WTC11 (cell line): Measurements from ENCODE around the gene PITPNC1. TPM values are rescaled to one million over a fixed set of nuclear protein-coding genes. Genes with fewer than 3 reads are reported as not detected.
"Not testable (repeated sequence)": the region's sequence is repeated elsewhere in the genome, so short reads cannot be mapped to it uniquely, and the experiment has no call there.

Experiments used
- ATAC-seq: fragments of 200-7000 bp; cut with Tn5 transposase; 2 replicates; pipeline ENCODE4 v1.10.0; 2021; ENCODE audit warnings: mild to moderate bottlenecking, moderate library complexity
- CTCF ChIA-PET: fragments of 300-600 bp; sonication (Branson Sonifier 250); formaldehyde crosslinking; loops from one replicate; lab custom pipeline; 2021; ENCODE audit warnings: antibody characterized with exemption; lab: Charles Lee
- POLR2A ChIA-PET: fragments of 350-600 bp; sonication (Branson Sonifier 250); formaldehyde crosslinking; loops from one replicate; lab custom pipeline; 2021; ENCODE audit warnings: antibody characterized with exemption; lab: Charles Lee
- DNase-seq: peaks from one replicate; pipeline ENCODE4 v3.0.0; 2021; ENCODE audit warnings: low spot score
- H3K27ac Mint-ChIP-seq: 2 replicates; pipeline ENCODE4 v1.8.0; 2021; ENCODE audit warnings: mixed read lengths
- H3K27me3 Mint-ChIP-seq: 2 replicates; pipeline ENCODE4 v1.8.0; 2021; ENCODE audit warnings: low read depth, mild to moderate bottlenecking, moderate library complexity, mixed read lengths
- H3K36me3 Mint-ChIP-seq: 2 replicates; pipeline ENCODE4 v1.8.0; 2021; ENCODE audit warnings: mixed read lengths
- H3K4me1 Mint-ChIP-seq: 2 replicates; pipeline ENCODE4 v1.8.0; 2022; ENCODE audit warnings: mixed read lengths
- H3K4me3 Mint-ChIP-seq: 2 replicates; pipeline ENCODE4 v1.8.0; 2021; ENCODE audit warnings: mild to moderate bottlenecking, moderate library complexity, mixed read lengths
- H3K9me3 Mint-ChIP-seq: 2 replicates; pipeline ENCODE4 v1.8.0; 2021; ENCODE audit warnings: mixed read lengths
- CBFB ChIP-seq: sonication (generic); formaldehyde crosslinking; IDR thresholded peaks from 2 replicates; pipeline ENCODE4 v1.8.1; 2022; ENCODE audit warnings: mild to moderate bottlenecking, low read depth, missing genetic modification reagents
- GABPB1 ChIP-seq: sonication (generic); formaldehyde crosslinking; IDR thresholded peaks from 2 replicates; pipeline ENCODE4 v1.8.1; 2023; ENCODE audit warnings: mild to moderate bottlenecking, missing genetic modification reagents
- HMGA2 ChIP-seq: fragments of 250-450 bp; sonication (Bioruptor Pico); IDR thresholded peaks from 2 replicates; pipeline ENCODE4 v1.4.0; 2021; ENCODE audit warnings: mild to moderate bottlenecking, moderate library complexity
- IRF2 ChIP-seq: sonication (generic); formaldehyde crosslinking; IDR thresholded peaks from 2 replicates; pipeline ENCODE4 v1.8.0; 2022; ENCODE audit warnings: low read depth, missing genetic modification reagents, borderline replicate concordance
- NFE2L1 ChIP-seq: sonication (generic); formaldehyde crosslinking; IDR thresholded peaks from 2 replicates; pipeline ENCODE4 v1.8.1; 2023; ENCODE audit warnings: missing genetic modification reagents
- NFYB ChIP-seq: sonication (generic); formaldehyde crosslinking; conservative IDR thresholded peaks from 2 replicates; pipeline ENCODE4 v1.8.0; 2022; ENCODE audit warnings: low read depth, missing genetic modification reagents
- PRRX2 ChIP-seq: fragments of 250-450 bp; sonication (Bioruptor Pico); IDR thresholded peaks from 2 replicates; pipeline ENCODE4 v1.8.0; 2021; ENCODE audit warnings: mild to moderate bottlenecking
- RORB ChIP-seq: fragments of 250-450 bp; sonication (Bioruptor Pico); IDR thresholded peaks from 2 replicates; pipeline ENCODE4 v1.9.0; 2021; ENCODE audit warnings: mild to moderate bottlenecking
- SP1 ChIP-seq: sonication (generic); formaldehyde crosslinking; conservative IDR thresholded peaks from 2 replicates; pipeline ENCODE4 v1.8.1; 2022; ENCODE audit warnings: missing genetic modification reagents
- TP53 ChIP-seq: sonication (generic); formaldehyde crosslinking; IDR thresholded peaks from 2 replicates; pipeline ENCODE4 v1.8.1; 2023; ENCODE audit warnings: mild to moderate bottlenecking, missing genetic modification reagents
- ZNF121 ChIP-seq: sonication (generic); formaldehyde crosslinking; IDR thresholded peaks from 2 replicates; pipeline ENCODE4 v1.8.0; 2023; ENCODE audit warnings: missing genetic modification reagents
- total RNA-seq: library from RNA; stranded (reverse); gene quantifications from 3 replicates; pipeline ENCODE4 v1.2.3, GENCODE V29; 2021
- TF ChIP-seq, protein P1 (sequence below): sonication (generic); formaldehyde crosslinking; IDR thresholded peaks from 2 replicates; pipeline ENCODE4 v1.8.1; 2023; ENCODE audit warnings: mild to moderate bottlenecking, missing genetic modification reagents, moderate library complexity
- TF ChIP-seq, protein P2 (sequence below): sonication (generic); formaldehyde crosslinking; IDR thresholded peaks from 2 replicates; pipeline ENCODE4 v1.8.1; 2023; ENCODE audit warnings: mild to moderate bottlenecking, missing genetic modification reagents, moderate library complexity
- TF ChIP-seq, protein P3 (sequence below): sonication (generic); formaldehyde crosslinking; IDR thresholded peaks from 2 replicates; pipeline ENCODE4 v1.8.0; 2022; ENCODE audit warnings: mild to moderate bottlenecking, missing genetic modification reagents
- TF ChIP-seq, protein P4 (sequence below): fragments of 250-450 bp; sonication (Bioruptor Pico); IDR thresholded peaks from 2 replicates; pipeline ENCODE4 v1.9.0; 2021; ENCODE audit warnings: mild to moderate bottlenecking, borderline replicate concordance
- TF ChIP-seq, protein P5 (sequence below): sonication (generic); formaldehyde crosslinking; IDR thresholded peaks from 2 replicates; pipeline ENCODE4 v1.8.0; 2022; ENCODE audit warnings: mild to moderate bottlenecking, missing genetic modification reagents
- TF ChIP-seq, protein P6 (sequence below): sonication (generic); formaldehyde crosslinking; conservative IDR thresholded peaks from 2 replicates; pipeline ENCODE4 v1.8.1; 2022; ENCODE audit warnings: mild to moderate bottlenecking, missing genetic modification reagents

The PITPNC1 gene
- total RNA-seq, 1 experiment from 2014 or later, result 39.8 TPM

DNA sequence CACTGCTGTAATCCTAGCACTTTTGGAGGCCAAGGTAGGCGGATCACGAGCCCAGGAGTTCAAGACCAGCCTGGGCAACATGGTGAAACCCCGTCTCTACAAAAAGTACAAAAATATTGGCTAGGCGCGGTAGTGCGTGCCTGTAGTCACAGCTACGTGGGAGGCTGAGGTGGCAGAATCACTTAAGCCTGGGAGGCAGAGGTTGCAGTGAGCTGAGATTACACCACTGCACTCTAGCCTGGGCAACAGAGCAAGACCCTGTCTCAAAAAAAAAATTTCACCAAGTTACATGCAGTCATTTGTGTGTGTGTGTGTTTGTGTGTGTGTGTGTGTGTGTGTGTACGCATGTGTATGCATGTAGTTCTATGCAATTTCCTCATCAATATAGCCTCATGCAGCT, 325.8 kb downstream of the PITPNC1 start:
- H3K36me3 Mint-ChIP-seq, DNase-seq, H3K4me1 Mint-ChIP-seq, H3K27ac Mint-ChIP-seq: not testable (repeated sequence)
- peak; percentile 79 for TF ChIP-seq ZNF121 (CRISPR knock-in tag)
- TF ChIP-seq, all 79 proteins: peak for 1; not testable (repeated sequence) for 78
- ATAC-seq, H3K27me3 Mint-ChIP-seq, CTCF ChIA-PET, H3K9me3 Mint-ChIP-seq, H3K4me3 Mint-ChIP-seq, POLR2A ChIA-PET: not testable (repeated sequence)

DNA sequence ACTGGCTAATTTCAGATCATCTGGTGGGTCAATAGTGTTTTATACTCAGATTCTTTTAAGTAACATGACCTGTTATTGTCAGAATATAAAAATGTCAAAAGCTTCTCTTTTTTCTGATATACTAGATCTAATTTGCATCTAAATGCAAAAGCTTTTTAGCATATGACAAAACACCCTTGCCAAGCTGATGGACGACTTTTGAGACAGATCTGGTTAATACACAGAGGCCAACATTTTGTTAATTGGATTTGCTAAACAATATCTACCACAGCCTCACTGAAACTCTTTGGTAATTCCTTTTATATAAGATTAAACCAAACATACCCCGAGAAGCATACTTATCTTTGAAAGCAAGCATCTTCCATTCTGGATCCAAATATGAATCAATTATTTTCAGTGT, 330.4 kb downstream of the PITPNC1 start:
- Mint-ChIP-seq H3K27ac (no peak overlapping the region), H3K27me3 (no peaks in the 10 kb centered on the region), H3K4me1 (peaks cover 11% of the 10 kb centered on the region), H3K9me3 (peaks cover 3% of the 10 kb centered on the region), H3K36me3 (no peaks in the 10 kb centered on the region), H3K4me3 (no peak overlapping the region)
- ChIA-PET POLR2A (interaction anchor here (1.6 kb wide), 1 partner anchor 10 kb away, joined by 5 read pairs; the partner anchor contains the start of gene NOL11), CTCF (no interaction called here)
- DNase-seq (no peak), ATAC-seq (no peak)
- TF ChIP-seq IRF2 (CRISPR knock-in tag), result no peak
- TF ChIP-seq, protein P1, sequence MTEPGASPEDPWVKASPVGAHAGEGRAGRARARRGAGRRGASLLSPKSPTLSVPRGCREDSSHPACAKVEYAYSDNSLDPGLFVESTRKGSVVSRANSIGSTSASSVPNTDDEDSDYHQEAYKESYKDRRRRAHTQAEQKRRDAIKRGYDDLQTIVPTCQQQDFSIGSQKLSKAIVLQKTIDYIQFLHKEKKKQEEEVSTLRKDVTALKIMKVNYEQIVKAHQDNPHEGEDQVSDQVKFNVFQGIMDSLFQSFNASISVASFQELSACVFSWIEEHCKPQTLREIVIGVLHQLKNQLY (CRISPR knock-in tag), result no peak
- no peak for TF ChIP-seq TP53 (CRISPR knock-in tag)
- TF ChIP-seq, protein P2, sequence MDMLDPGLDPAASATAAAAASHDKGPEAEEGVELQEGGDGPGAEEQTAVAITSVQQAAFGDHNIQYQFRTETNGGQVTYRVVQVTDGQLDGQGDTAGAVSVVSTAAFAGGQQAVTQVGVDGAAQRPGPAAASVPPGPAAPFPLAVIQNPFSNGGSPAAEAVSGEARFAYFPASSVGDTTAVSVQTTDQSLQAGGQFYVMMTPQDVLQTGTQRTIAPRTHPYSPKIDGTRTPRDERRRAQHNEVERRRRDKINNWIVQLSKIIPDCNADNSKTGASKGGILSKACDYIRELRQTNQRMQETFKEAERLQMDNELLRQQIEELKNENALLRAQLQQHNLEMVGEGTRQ, result no peak
- TF ChIP-seq GABPB1, result no peak
- TF ChIP-seq, protein P3, sequence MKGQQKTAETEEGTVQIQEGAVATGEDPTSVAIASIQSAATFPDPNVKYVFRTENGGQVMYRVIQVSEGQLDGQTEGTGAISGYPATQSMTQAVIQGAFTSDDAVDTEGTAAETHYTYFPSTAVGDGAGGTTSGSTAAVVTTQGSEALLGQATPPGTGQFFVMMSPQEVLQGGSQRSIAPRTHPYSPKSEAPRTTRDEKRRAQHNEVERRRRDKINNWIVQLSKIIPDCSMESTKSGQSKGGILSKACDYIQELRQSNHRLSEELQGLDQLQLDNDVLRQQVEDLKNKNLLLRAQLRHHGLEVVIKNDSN (CRISPR knock-in tag), result no peak
- TF ChIP-seq, protein P4, sequence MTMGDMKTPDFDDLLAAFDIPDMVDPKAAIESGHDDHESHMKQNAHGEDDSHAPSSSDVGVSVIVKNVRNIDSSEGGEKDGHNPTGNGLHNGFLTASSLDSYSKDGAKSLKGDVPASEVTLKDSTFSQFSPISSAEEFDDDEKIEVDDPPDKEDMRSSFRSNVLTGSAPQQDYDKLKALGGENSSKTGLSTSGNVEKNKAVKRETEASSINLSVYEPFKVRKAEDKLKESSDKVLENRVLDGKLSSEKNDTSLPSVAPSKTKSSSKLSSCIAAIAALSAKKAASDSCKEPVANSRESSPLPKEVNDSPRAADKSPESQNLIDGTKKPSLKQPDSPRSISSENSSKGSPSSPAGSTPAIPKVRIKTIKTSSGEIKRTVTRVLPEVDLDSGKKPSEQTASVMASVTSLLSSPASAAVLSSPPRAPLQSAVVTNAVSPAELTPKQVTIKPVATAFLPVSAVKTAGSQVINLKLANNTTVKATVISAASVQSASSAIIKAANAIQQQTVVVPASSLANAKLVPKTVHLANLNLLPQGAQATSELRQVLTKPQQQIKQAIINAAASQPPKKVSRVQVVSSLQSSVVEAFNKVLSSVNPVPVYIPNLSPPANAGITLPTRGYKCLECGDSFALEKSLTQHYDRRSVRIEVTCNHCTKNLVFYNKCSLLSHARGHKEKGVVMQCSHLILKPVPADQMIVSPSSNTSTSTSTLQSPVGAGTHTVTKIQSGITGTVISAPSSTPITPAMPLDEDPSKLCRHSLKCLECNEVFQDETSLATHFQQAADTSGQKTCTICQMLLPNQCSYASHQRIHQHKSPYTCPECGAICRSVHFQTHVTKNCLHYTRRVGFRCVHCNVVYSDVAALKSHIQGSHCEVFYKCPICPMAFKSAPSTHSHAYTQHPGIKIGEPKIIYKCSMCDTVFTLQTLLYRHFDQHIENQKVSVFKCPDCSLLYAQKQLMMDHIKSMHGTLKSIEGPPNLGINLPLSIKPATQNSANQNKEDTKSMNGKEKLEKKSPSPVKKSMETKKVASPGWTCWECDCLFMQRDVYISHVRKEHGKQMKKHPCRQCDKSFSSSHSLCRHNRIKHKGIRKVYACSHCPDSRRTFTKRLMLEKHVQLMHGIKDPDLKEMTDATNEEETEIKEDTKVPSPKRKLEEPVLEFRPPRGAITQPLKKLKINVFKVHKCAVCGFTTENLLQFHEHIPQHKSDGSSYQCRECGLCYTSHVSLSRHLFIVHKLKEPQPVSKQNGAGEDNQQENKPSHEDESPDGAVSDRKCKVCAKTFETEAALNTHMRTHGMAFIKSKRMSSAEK (CRISPR knock-in tag), result no peak
- TF ChIP-seq CBFB (CRISPR knock-in tag), result no peak
- TF ChIP-seq PRRX2 (CRISPR knock-in tag), result no peak
- TF ChIP-seq, protein P5, sequence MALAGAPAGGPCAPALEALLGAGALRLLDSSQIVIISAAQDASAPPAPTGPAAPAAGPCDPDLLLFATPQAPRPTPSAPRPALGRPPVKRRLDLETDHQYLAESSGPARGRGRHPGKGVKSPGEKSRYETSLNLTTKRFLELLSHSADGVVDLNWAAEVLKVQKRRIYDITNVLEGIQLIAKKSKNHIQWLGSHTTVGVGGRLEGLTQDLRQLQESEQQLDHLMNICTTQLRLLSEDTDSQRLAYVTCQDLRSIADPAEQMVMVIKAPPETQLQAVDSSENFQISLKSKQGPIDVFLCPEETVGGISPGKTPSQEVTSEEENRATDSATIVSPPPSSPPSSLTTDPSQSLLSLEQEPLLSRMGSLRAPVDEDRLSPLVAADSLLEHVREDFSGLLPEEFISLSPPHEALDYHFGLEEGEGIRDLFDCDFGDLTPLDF (CRISPR knock-in tag), result no peak
- no peak for TF ChIP-seq NFE2L1 (CRISPR knock-in tag)
- TF ChIP-seq, protein P6, sequence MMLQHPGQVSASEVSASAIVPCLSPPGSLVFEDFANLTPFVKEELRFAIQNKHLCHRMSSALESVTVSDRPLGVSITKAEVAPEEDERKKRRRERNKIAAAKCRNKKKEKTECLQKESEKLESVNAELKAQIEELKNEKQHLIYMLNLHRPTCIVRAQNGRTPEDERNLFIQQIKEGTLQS (CRISPR knock-in tag), result no peak
- no peak for TF ChIP-seq RORB (CRISPR knock-in tag)
- TF ChIP-seq SP1 (CRISPR knock-in tag), result no peak
- TF ChIP-seq HMGA2 (CRISPR knock-in tag), result no peak
- no peak for TF ChIP-seq NFYB (CRISPR knock-in tag)
